Measurements from ENCODE around the gene PTPRK. TPM values are rescaled to one million over a fixed set of nuclear protein-coding genes. Genes with fewer than 3 reads are reported as not detected.

PTPRK gene
- total and polyA plus RNA-seq, 2 of the 13 experiments (the other 11 are each of a cell fraction or from before 2014, with no cell fraction given), result 43.6 to 98.3 TPM

- TF ChIP-seq ZNF160 (CRISPR knock-in tag; IDR thresholded peaks at IDR 0.05), result peak; percentile 81; the same call in 1 of the 2 replicates
- 0 out of 2 replicates have a peak, but pooled peaks have one; percentile 33 for TF ChIP-seq KDM3A (CRISPR knock-in tag; IDR thresholded peaks at IDR 0.05; ENCODE audit: low read depth)
- TF ChIP-seq GRHL1 (CRISPR knock-in tag; conservative IDR thresholded peaks at IDR 0.05), result no peak
- TF ChIP-seq ZBTB43 (CRISPR knock-in tag; conservative IDR thresholded peaks at IDR 0.05), result 0 out of 2 replicates have a peak, but pooled peaks have one; percentile 2
- peak; percentile 41 for TF ChIP-seq HNF4A (CRISPR knock-in tag; IDR thresholded peaks at IDR 0.05)
- TF ChIP-seq GABPA (IDR thresholded peaks at IDR 0.05; ENCODE audit: low read depth, low read length), result no peak
- no peak for TF ChIP-seq GABPA (CRISPR knock-in tag; IDR thresholded peaks at IDR 0.05; ENCODE audit: low read depth)
- TF ChIP-seq, protein P1, sequence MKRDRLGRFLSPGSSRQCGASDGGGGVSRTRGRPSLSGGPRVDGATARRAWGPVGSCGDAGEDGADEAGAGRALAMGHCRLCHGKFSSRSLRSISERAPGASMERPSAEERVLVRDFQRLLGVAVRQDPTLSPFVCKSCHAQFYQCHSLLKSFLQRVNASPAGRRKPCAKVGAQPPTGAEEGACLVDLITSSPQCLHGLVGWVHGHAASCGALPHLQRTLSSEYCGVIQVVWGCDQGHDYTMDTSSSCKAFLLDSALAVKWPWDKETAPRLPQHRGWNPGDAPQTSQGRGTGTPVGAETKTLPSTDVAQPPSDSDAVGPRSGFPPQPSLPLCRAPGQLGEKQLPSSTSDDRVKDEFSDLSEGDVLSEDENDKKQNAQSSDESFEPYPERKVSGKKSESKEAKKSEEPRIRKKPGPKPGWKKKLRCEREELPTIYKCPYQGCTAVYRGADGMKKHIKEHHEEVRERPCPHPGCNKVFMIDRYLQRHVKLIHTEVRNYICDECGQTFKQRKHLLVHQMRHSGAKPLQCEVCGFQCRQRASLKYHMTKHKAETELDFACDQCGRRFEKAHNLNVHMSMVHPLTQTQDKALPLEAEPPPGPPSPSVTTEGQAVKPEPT (CRISPR knock-in tag; IDR thresholded peaks at IDR 0.05; ENCODE audit: low read depth), result no peak
- TF ChIP-seq PLRG1 (conservative IDR thresholded peaks at IDR 0.05), result no peak
- TF ChIP-seq, protein P2, sequence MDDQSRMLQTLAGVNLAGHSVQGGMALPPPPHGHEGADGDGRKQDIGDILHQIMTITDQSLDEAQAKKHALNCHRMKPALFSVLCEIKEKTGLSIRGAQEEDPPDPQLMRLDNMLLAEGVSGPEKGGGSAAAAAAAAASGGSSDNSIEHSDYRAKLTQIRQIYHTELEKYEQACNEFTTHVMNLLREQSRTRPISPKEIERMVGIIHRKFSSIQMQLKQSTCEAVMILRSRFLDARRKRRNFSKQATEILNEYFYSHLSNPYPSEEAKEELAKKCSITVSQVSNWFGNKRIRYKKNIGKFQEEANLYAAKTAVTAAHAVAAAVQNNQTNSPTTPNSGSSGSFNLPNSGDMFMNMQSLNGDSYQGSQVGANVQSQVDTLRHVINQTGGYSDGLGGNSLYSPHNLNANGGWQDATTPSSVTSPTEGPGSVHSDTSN (CRISPR knock-in tag; IDR thresholded peaks at IDR 0.05; ENCODE audit: borderline replicate concordance), result no peak
- no peak for TF ChIP-seq ONECUT2 (CRISPR knock-in tag; IDR thresholded peaks at IDR 0.05)
- TF ChIP-seq AKAP8 (CRISPR knock-in tag; IDR thresholded peaks at IDR 0.05), result 0 out of 2 replicates have a peak, but pooled peaks have one; percentile 24
- peak; percentile 29; the same call in 1 of the 2 replicates for TF ChIP-seq SMC3 (IDR thresholded peaks at IDR 0.05; ENCODE audit: low read length)
- TF ChIP-seq, protein P3, sequence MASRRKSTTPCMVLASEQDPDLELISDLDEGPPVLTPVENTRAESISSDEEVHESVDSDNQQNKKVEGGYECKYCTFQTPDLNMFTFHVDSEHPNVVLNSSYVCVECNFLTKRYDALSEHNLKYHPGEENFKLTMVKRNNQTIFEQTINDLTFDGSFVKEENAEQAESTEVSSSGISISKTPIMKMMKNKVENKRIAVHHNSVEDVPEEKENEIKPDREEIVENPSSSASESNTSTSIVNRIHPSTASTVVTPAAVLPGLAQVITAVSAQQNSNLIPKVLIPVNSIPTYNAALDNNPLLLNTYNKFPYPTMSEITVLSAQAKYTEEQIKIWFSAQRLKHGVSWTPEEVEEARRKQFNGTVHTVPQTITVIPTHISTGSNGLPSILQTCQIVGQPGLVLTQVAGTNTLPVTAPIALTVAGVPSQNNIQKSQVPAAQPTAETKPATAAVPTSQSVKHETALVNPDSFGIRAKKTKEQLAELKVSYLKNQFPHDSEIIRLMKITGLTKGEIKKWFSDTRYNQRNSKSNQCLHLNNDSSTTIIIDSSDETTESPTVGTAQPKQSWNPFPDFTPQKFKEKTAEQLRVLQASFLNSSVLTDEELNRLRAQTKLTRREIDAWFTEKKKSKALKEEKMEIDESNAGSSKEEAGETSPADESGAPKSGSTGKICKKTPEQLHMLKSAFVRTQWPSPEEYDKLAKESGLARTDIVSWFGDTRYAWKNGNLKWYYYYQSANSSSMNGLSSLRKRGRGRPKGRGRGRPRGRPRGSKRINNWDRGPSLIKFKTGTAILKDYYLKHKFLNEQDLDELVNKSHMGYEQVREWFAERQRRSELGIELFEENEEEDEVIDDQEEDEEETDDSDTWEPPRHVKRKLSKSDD (CRISPR knock-in tag; IDR thresholded peaks at IDR 0.05; ENCODE audit: low read depth), result no peak
- no peak for TF ChIP-seq ZNF34 (CRISPR knock-in tag; IDR thresholded peaks at IDR 0.05; ENCODE audit: borderline replicate concordance)
- TF ChIP-seq SRSF4 (IDR thresholded peaks at IDR 0.05; ENCODE audit: low read depth, low read length, poor library complexity, severe bottlenecking), result no peak
- peak; percentile 4; the same call in 1 of the 2 replicates for TF ChIP-seq FOXO1 (CRISPR knock-in tag; IDR thresholded peaks at IDR 0.05)
- 0 out of 2 replicates have a peak, but pooled peaks have one; percentile 29 for TF ChIP-seq AHR (CRISPR knock-in tag; IDR thresholded peaks at IDR 0.05)
- TF ChIP-seq ARID2 (CRISPR knock-in tag; IDR thresholded peaks at IDR 0.05; ENCODE audit: borderline replicate concordance), result no peak
- no peak for TF ChIP-seq ZNF674 (CRISPR knock-in tag; IDR thresholded peaks at IDR 0.05; ENCODE audit: low read depth)
- no peak for TF ChIP-seq CENPT (CRISPR knock-in tag; IDR thresholded peaks at IDR 0.05; ENCODE audit: low read depth)
Observed at GRCh38 chr6:128519132-128519930, 1.1 kb downstream of the PTPRK start (continued).

Measured in HepG2 (cell line).